GM18505 (cell line): ENCODE measurements around the gene TMEM269.
A peak's percentile ranks its signal among the peaks of the same experiment; 100 is the strongest.

Source experiments
- ATAC-seq: cut with Tn5 transposase; IDR thresholded peaks from one replicate; pipeline ENCODE4 v1.9.1; 2021; ENCODE audit not compliant: unreplicated experiment
- POLR2A ChIP-seq: IDR thresholded peaks from 4 replicates; pipeline ENCODE4 v1.6.1; 2011; ENCODE audit warnings: borderline replicate concordance; ENCODE audit not compliant: insufficient read depth, insufficient read length; ENCODE audit errors: extremely low read depth

Gene TMEM269

DNA sequence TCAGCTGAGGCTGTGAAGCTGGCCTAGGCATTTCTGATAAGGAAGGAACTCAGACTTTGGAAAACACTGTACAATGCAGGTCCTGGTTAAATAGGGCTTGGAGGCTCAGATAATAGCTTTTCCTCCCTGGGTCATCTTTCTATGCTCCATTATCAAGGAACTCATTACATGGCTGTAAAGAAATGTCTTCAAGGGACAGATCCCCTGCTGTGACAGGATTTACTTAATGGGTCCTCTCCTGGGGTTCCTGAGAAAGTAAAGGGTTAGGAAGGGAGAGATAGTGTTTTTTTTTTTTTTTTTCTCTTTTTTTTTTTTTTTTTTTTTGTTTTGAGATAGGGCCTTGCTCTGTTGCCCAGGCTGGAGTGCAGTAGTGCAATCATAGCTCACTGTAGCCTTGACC is 46.5 kb downstream of the TMEM269 start:
- no peak for TF ChIP-seq POLR2A
- ATAC-seq = no peak

- TF ChIP-seq POLR2A = no peak
- no peak for ATAC-seq
These were observed 48.0 kb downstream of the TMEM269 start for GRCh38 chr1:42832641-42833240.

DNA sequence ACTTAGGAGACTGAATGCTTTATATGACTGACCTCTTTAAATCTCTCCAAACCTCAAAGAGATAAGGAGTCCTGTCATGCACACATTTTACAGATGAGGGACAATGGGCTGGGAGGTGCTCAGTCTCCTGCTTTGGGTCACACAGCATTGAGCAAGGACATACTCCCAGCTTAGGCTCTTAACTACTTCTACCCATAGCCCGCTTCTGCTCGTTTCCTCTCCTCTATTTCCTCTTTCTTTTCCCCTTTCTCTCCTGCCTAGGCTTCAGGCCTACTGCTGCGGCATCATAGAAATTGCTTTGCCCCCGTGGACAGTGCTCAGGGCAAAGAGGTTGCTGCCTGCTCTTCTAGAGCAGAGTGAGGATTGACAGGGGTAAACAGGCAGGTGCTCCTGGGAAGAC is 49.2 kb downstream of the TMEM269 start:
- ATAC-seq = no peak
- TF ChIP-seq POLR2A = no peak

- no peak for TF ChIP-seq POLR2A
- ATAC-seq = no peak
These were observed 50.0 kb downstream of the TMEM269 start for GRCh38 chr1:42834803-42835202.

DNA sequence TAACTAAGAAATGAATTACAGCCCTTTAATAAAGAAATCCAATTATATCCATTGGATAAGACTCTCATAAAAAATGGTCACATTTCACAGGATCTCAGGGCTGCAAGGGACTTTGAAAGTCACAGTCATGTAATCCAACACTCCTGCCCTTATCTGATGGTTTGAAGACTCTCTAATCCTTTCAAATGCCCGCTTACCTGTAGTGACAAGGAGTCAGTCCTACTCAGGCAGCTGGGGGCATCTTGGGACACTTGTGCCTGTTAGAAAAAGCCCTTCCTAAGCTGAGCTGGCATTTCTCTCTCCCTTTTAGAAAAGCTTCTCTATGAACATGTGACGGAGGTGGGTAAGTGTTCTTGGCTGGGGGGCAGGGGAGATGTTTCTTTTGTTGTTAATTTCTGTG is 50.6 kb downstream of the TMEM269 start:
- no peak for TF ChIP-seq POLR2A

DNA sequence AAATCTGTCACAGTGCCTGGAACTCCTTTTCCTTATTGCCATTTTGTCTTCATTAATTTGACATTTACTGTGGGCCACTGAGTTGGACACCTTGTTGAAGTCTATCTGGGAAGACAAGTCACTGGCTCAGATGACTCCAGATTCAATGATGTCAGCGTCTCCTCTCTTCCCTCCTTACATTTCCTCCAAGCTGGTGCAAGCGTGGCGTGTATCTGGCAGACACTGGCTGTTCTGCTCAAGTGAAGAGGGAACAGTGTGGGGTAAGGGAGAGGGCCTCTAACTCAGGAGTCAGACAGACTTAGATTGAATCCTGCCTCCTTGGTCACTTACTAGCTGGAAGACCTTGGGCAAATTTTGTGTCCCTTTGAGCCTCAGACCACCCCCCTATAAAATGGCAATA is 52.9 kb downstream of the TMEM269 start:
- ATAC-seq = no peak
- no peak for TF ChIP-seq POLR2A

More for the DNA sequence above, 50.6 kb downstream of the TMEM269 start:
- ATAC-seq = no peak

GRCh38 chr1:42838482-42839190 is 53.8 kb downstream of the TMEM269 start:
- no peak for TF ChIP-seq POLR2A
- no peak for ATAC-seq

- TF ChIP-seq POLR2A = no peak
- no peak for ATAC-seq
These were observed 56.2 kb downstream of the TMEM269 start for GRCh38 chr1:42841010-42841409.

DNA sequence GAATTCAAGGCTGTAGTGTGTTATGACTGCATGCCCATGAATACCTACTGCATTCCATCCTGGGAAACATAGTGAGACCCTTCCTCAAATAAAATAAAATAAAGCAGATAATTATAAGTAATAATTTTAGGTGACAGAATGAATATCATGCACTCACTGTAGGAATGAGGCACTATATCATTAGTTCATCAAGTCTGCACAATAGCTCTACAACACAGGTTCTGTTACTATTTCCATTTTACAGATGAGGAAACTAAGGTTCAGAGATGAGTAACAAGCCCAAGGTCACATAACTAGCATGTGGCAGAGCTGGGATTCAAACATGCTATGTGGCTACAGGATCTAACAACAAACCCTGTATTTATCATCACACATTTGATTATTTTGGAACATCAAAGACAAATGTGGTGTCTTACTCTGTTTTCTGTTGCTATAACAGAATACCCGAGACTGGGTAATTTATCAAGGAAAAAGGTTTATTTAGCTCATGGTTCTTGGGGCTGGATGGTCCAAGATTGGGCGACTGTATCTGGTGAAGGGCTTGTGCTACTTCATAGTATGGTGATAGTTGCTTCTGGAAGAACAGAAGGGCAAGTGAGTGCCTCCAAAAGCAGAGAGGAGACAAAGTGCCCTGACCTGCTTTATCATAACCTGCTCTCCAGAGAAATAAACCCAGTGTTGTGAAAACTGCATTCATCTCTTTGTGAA is 56.8 kb downstream of the TMEM269 start:
- no peak for ATAC-seq
- no peak for TF ChIP-seq POLR2A

GRCh38 chr1:42844592-42845140 is 59.9 kb downstream of the TMEM269 start:
- ATAC-seq = no peak

DNA sequence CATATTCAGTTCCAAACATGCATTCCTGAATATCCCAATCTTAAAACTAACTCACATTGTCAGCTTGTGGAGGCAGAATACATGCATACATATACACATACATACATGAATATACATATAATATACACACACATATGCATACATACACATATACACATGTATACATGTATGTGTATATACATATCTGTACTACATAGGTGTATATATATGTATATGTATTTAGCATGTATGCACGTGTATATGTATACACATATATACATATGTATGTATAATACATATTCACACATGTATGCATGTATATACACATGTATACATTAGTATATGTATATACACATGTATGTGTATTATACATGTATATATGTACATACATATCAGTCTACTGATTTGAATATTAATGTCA is 60.4 kb downstream of the TMEM269 start:
- no peak for TF ChIP-seq POLR2A
- no peak for ATAC-seq

More at GRCh38 chr1:42844592-42845140, 59.9 kb downstream of the TMEM269 start:
- TF ChIP-seq POLR2A = no peak

- TF ChIP-seq POLR2A = no peak
- no peak for ATAC-seq
These were observed 61.1 kb downstream of the TMEM269 start for GRCh38 chr1:42845866-42846256.

- peak; percentile 85 for ATAC-seq
- peak; percentile 80 for TF ChIP-seq POLR2A
These were observed 61.7 kb downstream of the TMEM269 start, which contains the start of gene ZNF691 for GRCh38 chr1:42846257-42847110. Gene ZNF691 (plus strand): TSS chr1:42846613. CDS start chr1:42849659, 3,046 bp downstream.
